CD8-positive, alpha-beta memory T cell (primary cell): ENCODE results near the gene RFC1. TPM values are rescaled to one million over a fixed set of nuclear protein-coding genes. Genes with fewer than 3 reads are reported as not detected.
"Not testable (repeated sequence)": the region's sequence is repeated elsewhere in the genome, so short reads cannot be mapped to it uniquely, and the experiment has no call there.

Source experiments
- CTCF ChIA-PET: fragments of 350-600 bp; sonication (Branson Sonifier 250); formaldehyde crosslinking; loops from one replicate; lab custom pipeline; 2021; ENCODE audit warnings: antibody characterized with exemption; lab: Charles Lee
- POLR2A ChIA-PET: fragments of 350-600 bp; sonication (Branson Sonifier 250); formaldehyde crosslinking; loops from one replicate; lab custom pipeline; 2021; ENCODE audit warnings: antibody characterized with exemption; lab: Charles Lee
- DNase-seq, 5 donors: peaks; one replicate each; pipeline versions ENCODE4 v3.0.0 to v3.0.0-alpha.2; 2020 to 2022; ENCODE audit warnings: mixed read lengths in 1 of 5
- H3K27ac ChIP-seq: one replicate; pipeline ENCODE4 v1.7.0; 2013; ENCODE audit warnings: low read depth, mild to moderate bottlenecking, low read length, moderate library complexity
- H3K27me3 ChIP-seq: 2 replicates; pipeline ENCODE4 v1.7.0; 2013; ENCODE audit warnings: low read length, mild to moderate bottlenecking; ENCODE audit not compliant: insufficient read depth, poor library complexity, severe bottlenecking
- H3K36me3 ChIP-seq: 2 replicates; pipeline ENCODE4 v1.7.0; 2013; ENCODE audit warnings: mild to moderate bottlenecking, low read length, moderate library complexity; ENCODE audit not compliant: insufficient read depth
- H3K4me1 ChIP-seq: 2 replicates; pipeline ENCODE4 v1.7.0; 2013; ENCODE audit warnings: mild to moderate bottlenecking, low read length, moderate library complexity; ENCODE audit not compliant: insufficient read depth
- H3K4me3 ChIP-seq: 2 replicates; pipeline ENCODE4 v1.7.0; 2013; ENCODE audit warnings: mild to moderate bottlenecking, low read length
- H3K9me3 ChIP-seq: 2 replicates; pipeline ENCODE4 v1.7.0; 2013; ENCODE audit warnings: mild to moderate bottlenecking, low read length
- H3K27ac Mint-ChIP-seq, 8 donors: one replicate each; pipeline ENCODE4 v1.8.0; 2020 to 2021; ENCODE audit warnings: mixed read lengths in 8 of 8, mild to moderate bottlenecking in 6 of 8, inconsistent platforms in 3 of 8, moderate library complexity in 3 of 8
- H3K27me3 Mint-ChIP-seq, 2 donors: one replicate each; pipeline ENCODE4 v1.8.0; 2020 to 2021; ENCODE audit warnings: mixed read lengths in 2 of 2, mild to moderate bottlenecking in 1 of 2, moderate library complexity in 1 of 2
- H3K36me3 Mint-ChIP-seq, 3 donors: one replicate each; pipeline ENCODE4 v1.8.0; 2020 to 2021; ENCODE audit warnings: mixed read lengths in 3 of 3, inconsistent platforms in 1 of 3, mild to moderate bottlenecking in 1 of 3
- H3K4me1 Mint-ChIP-seq, 3 donors: one replicate each; pipeline ENCODE4 v1.8.0; 2020 to 2021; ENCODE audit warnings: mixed read lengths in 3 of 3, inconsistent platforms in 1 of 3, mild to moderate bottlenecking in 1 of 3
- H3K4me3 Mint-ChIP-seq, 7 donors: one replicate each; pipeline ENCODE4 v1.8.0; 2020 to 2021; ENCODE audit warnings: mixed read lengths in 7 of 7, mild to moderate bottlenecking in 6 of 7, moderate library complexity in 4 of 7, inconsistent platforms in 2 of 7
- H3K9me3 Mint-ChIP-seq, 5 donors: one replicate each; pipeline ENCODE4 v1.8.0; 2020 to 2022; ENCODE audit warnings: mixed read lengths in 5 of 5, mild to moderate bottlenecking in 3 of 5, moderate library complexity in 2 of 5, inconsistent platforms in 1 of 5
- polyA plus RNA-seq: library from polyadenylated mRNA; unstranded; fragments of 300-500 nt; fragmentation: Illumina TruSeq; gene quantifications from one replicate; pipeline ENCODE4 v1.2.3, GENCODE V29; 2021
- total RNA-seq, 2 experiments: library from RNA; stranded (reverse); gene quantifications; one replicate each; pipeline ENCODE4 v1.2.3, GENCODE V29; 2021

RFC1 gene
- total and polyA plus RNA-seq, 3 experiments from 2014 or later: 45.7 to 82.9 (median 79.8) TPM

DNA sequence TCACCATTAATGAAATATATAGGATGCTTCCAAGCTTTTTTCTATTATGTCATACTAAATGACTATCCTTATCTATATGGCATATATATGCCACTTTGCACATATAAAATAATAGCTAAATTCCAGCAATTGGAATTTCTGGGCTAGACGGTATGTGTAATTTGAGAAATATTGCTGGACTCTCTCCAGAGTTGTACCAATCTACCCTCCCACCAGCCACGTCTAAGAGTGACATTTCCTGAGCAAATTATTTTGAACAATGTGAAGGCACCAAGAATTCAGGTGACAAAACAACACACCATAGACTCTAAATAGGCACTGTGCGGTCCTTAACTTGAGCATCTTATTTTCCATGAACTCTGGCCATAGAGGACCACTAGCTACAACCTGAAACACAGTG, 62.3 kb downstream of the RFC1 start:
- Histone ChIP-seq H3K36me3 (peaks cover 54% of the 10 kb centered on the region), H3K4me1 (no peaks in the 10 kb centered on the region), H3K9me3 (no peaks in the 10 kb centered on the region), H3K27me3 (no peaks in the 10 kb centered on the region), H3K27ac (no peak overlapping the region), H3K4me3 (no peak overlapping the region)
- Mint-ChIP-seq H3K27ac (peak overlapping the region in 1 of 8 donors; percentile 12), H3K9me3 (no peaks in the 10 kb centered on the region), H3K4me3 (no peak overlapping the region), H3K4me1 (no peaks in the 10 kb centered on the region), H3K27me3 (no peaks in the 10 kb centered on the region), H3K36me3 (peaks cover 12 to 87% (median 37%) of the 10 kb centered on the region in 3 donors)
- ChIA-PET POLR2A (no interaction called here), CTCF (no interaction called here)
- DNase-seq: no peak

DNA sequence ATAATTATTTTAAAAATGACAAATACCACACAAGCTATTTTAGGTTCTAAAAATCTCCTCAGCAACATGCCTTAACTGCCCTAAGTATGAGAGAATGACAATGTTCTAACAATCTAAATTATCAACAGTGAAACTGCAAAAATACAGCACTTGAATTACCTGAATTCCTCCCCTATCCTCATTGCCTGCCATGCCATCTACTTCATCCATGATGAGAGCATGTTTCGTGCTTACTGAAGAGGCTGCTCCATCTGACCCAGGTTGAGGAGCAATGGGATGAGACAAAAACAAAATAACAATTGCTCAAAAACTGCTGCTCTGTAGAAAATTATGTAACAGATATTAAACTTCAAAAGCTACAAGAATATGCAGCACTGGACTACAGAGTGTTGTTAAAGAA, 63.3 kb downstream of the RFC1 start:
- Mint-ChIP-seq H3K27ac (peak overlapping the region in 3 of 8 donors; percentile 19 to 87 (median 44)), H3K9me3 (peaks cover 0 to 2% (median 0%) of the 10 kb centered on the region in 5 donors), H3K4me1 (no peaks in the 10 kb centered on the region), H3K36me3 (peaks cover 17 to 85% (median 35%) of the 10 kb centered on the region in 3 donors), H3K4me3 (no peak overlapping the region), H3K27me3 (no peaks in the 10 kb centered on the region)
- Histone ChIP-seq H3K4me3 (no peak overlapping the region), H3K4me1 (no peaks in the 10 kb centered on the region), H3K36me3 (peaks cover 50% of the 10 kb centered on the region), H3K27me3 (no peaks in the 10 kb centered on the region), H3K27ac (no peak overlapping the region), H3K9me3 (no peaks in the 10 kb centered on the region)
- POLR2A ChIA-PET: no interaction called here
- DNase-seq: no peak
- CTCF ChIA-PET: no interaction called here

DNA sequence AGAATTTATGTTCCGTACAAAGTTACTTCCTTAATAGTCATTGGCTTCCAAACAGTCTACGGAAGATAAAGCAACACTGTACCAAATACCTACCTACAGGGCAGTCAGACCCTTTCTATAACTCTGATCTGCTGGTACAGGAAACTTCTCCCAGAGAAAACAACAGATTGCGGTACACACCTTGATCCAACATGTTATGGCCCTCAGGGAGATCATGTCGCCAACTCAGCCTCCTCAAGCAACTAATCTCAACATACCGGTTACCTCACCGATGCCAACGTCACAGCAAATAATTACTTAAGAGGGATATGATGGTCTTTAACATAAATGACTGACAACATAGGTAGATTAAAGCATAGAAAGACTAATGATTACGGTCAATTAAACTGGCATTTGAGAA, 70.4 kb downstream of the RFC1 start:
- Histone ChIP-seq H3K36me3 (peaks cover 33% of the 10 kb centered on the region), H3K27ac (no peak overlapping the region), H3K27me3 (no peaks in the 10 kb centered on the region), H3K9me3 (no peaks in the 10 kb centered on the region), H3K4me3 (no peak overlapping the region), H3K4me1 (no peaks in the 10 kb centered on the region)
- no peaks in the 10 kb centered on the region for H3K4me1 Mint-ChIP-seq
- no peak overlapping the region for H3K27ac Mint-ChIP-seq
- H3K9me3 Mint-ChIP-seq: peaks cover 0 to 2% (median 0%) of the 10 kb centered on the region in 5 donors
- no peak overlapping the region for H3K4me3 Mint-ChIP-seq
- no peak for DNase-seq
- CTCF ChIA-PET: no interaction called here
- POLR2A ChIA-PET: interaction anchor here (0.6 kb wide), 1 partner anchor 25 kb away, joined by 9 read pairs; no protein-coding TSS in a partner anchor
- no peaks in the 10 kb centered on the region for H3K27me3 Mint-ChIP-seq
- H3K36me3 Mint-ChIP-seq: peaks cover 16 to 78% (median 28%) of the 10 kb centered on the region in 3 donors

DNA sequence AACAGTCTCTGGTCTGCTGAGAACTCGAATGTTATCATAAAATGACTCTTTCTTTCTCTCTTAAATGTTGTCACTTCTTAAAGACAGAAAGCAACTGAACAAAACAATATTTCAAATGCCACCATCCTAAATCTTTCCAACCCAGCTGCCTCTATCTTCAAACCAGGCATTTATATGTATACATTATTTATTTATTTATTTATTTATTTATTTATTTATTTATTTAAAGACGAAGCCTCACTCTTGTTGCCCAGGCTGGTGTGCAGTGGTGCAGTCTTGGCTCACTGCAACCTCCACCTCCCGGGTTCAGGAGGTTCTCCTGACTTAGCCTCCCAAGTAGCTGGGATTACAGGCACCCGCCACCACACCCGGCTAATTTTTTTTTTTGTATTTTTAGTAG, 73.7 kb downstream of the RFC1 start:
- H3K9me3 Mint-ChIP-seq, CTCF ChIA-PET, H3K27ac ChIP-seq, H3K4me1 Mint-ChIP-seq, H3K4me1 ChIP-seq, H3K27me3 Mint-ChIP-seq, H3K4me3 Mint-ChIP-seq, DNase-seq, H3K27me3 ChIP-seq, POLR2A ChIA-PET, H3K9me3 ChIP-seq, H3K4me3 ChIP-seq: not testable (repeated sequence)
- Mint-ChIP-seq H3K36me3 (peaks cover 18 to 75% (median 22%) of the 10 kb centered on the region in 3 donors), H3K27ac (peak overlapping the region in 1 of 8 donors; percentile 26)
- H3K36me3 ChIP-seq: peaks cover 25% of the 10 kb centered on the region

DNA sequence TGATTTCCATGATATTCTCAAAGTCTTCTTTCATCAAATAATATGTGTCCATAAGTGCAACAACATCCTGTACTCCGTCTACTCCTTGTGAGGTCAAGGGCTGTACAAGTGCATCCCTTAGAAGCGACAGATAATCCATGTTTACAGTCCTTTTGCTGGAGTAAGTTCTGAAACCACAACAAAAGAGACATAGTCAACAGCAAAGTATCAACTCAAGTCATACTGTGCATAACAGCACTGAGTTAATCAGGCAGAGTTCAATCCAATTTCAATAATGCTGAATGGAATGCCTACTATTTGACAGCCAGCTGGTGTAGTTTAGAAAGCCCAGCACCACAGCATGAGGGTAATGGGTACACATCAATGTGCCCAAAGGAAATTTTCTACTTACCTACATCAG, 74.5 kb downstream of the RFC1 start:
- ChIA-PET CTCF (no interaction called here), POLR2A (no interaction called here)
- Histone ChIP-seq H3K27ac (no peak overlapping the region), H3K9me3 (no peaks in the 10 kb centered on the region), H3K4me1 (no peaks in the 10 kb centered on the region), H3K4me3 (no peak overlapping the region), H3K27me3 (no peaks in the 10 kb centered on the region), H3K36me3 (peaks cover 24% of the 10 kb centered on the region)
- no peaks in the 10 kb centered on the region for H3K27me3 Mint-ChIP-seq
- no peaks in the 10 kb centered on the region for H3K4me1 Mint-ChIP-seq
- peaks cover 17 to 82% (median 21%) of the 10 kb centered on the region in 3 donors for H3K36me3 Mint-ChIP-seq
- DNase-seq: no peak
- no peaks in the 10 kb centered on the region for H3K9me3 Mint-ChIP-seq
- no peak overlapping the region for H3K4me3 Mint-ChIP-seq
- peak overlapping the region in 2 of 8 donors; percentile 28 to 45 for H3K27ac Mint-ChIP-seq

DNA sequence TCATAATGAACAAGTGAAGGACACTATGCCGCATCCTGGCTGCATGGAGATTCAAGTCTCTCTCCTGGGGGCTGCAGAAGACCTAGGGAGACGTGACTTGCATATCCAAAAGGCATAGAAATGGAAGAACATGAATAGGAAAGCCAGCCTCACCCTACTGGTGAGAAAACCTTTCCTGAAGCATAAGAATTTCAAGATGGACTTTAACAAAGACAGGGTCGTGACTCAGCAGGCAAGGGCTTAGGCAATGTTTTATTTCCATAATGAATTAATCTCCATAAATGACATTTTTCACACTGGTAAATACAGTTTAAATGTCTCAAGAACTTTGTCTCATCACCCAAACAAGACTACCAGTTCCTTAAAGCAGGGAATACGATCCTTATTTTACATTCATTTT, 78.9 kb downstream of the RFC1 start:
- Mint-ChIP-seq H3K4me1 (no peaks in the 10 kb centered on the region), H3K27me3 (no peaks in the 10 kb centered on the region), H3K4me3 (no peak overlapping the region), H3K36me3 (peaks cover 9 to 78% (median 13%) of the 10 kb centered on the region in 3 donors), H3K27ac (peak overlapping the region in 1 of 8 donors; percentile 47), H3K9me3 (no peaks in the 10 kb centered on the region)
- ChIA-PET POLR2A (no interaction called here), CTCF (no interaction called here)
- peaks cover 19% of the 10 kb centered on the region for H3K36me3 ChIP-seq
- DNase-seq: no peak
- H3K27me3 ChIP-seq: no peaks in the 10 kb centered on the region
- no peak overlapping the region for H3K4me3 ChIP-seq
- H3K4me1 ChIP-seq: no peaks in the 10 kb centered on the region
- no peaks in the 10 kb centered on the region for H3K9me3 ChIP-seq
- no peak overlapping the region for H3K27ac ChIP-seq

DNA sequence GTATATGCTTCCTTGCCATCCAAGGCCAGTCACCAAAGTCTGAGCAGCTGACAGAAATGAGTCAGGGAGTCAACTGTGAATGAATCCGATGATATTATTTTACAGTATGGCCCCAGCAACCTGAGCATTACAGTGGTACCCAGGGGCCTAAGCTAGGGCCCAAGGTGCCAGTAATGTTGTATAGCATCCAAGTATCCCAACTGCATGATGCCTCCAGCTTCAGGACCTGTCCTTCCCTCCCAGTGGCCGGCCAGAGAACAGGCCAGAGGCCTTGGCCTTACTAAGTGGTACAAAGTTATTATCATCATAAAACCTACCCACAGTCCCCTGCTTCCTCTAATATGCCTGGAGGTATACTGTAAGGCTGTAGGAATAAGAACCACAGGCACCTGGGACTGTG, 79.9 kb downstream of the RFC1 start:
- H3K4me3 ChIP-seq: no peak overlapping the region
- ChIA-PET POLR2A (no interaction called here), CTCF (no interaction called here)
- Mint-ChIP-seq H3K9me3 (no peaks in the 10 kb centered on the region), H3K4me3 (no peak overlapping the region), H3K27ac (peak overlapping the region in 1 of 8 donors; percentile 30), H3K36me3 (peaks cover 9 to 71% (median 14%) of the 10 kb centered on the region in 3 donors), H3K27me3 (no peaks in the 10 kb centered on the region), H3K4me1 (no peaks in the 10 kb centered on the region)
- no peak overlapping the region for H3K27ac ChIP-seq
- peaks cover 11% of the 10 kb centered on the region for H3K36me3 ChIP-seq
- no peak for DNase-seq
- H3K27me3 ChIP-seq: no peaks in the 10 kb centered on the region
- no peaks in the 10 kb centered on the region for H3K9me3 ChIP-seq
- no peaks in the 10 kb centered on the region for H3K4me1 ChIP-seq

DNA sequence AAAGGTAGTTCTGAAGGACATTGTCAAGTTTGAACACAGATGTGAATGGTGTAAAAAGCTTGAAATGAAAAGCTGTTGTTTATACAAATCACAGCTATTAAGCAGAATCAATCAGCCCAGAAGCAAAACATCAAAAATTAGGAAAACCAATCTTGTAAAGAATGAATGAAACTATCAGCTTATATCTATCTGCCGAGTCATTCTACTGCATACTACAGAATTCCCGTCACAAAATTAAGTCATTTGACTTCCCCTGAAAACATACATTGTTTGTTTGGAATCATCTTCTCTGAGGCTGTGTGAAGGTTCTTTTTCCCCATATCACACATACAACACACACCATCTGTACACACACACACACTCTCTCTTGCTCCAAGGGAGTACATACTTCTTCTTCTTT, 80.3 kb downstream of the RFC1 start:
- POLR2A ChIA-PET: no interaction called here
- peaks cover 9 to 67% (median 14%) of the 10 kb centered on the region in 3 donors for H3K36me3 Mint-ChIP-seq
- CTCF ChIA-PET: no interaction called here

More for the DNA sequence above, 80.3 kb downstream of the RFC1 start:
- DNase-seq: no peak
- H3K27ac ChIP-seq: no peak overlapping the region
- Mint-ChIP-seq H3K27ac (peak overlapping the region in 1 of 8 donors; percentile 30), H3K4me3 (no peak overlapping the region), H3K4me1 (no peaks in the 10 kb centered on the region), H3K9me3 (no peaks in the 10 kb centered on the region), H3K27me3 (no peaks in the 10 kb centered on the region)
- peaks cover 11% of the 10 kb centered on the region for H3K36me3 ChIP-seq
- no peak overlapping the region for H3K4me3 ChIP-seq
- H3K4me1 ChIP-seq: no peaks in the 10 kb centered on the region
- H3K27me3 ChIP-seq: no peaks in the 10 kb centered on the region
- no peaks in the 10 kb centered on the region for H3K9me3 ChIP-seq
